IMR-90 (cell line): ENCODE data around the gene PTH2.

ENCODE experiments used
- BHLHE40 ChIP-seq: fragments of 150-350 bp; IDR thresholded peaks from 2 replicates; pipeline ENCODE4 v1.6.1; 2016; ENCODE audit warnings: mild to moderate bottlenecking, low read depth, low read length
- CEBPB ChIP-seq: IDR thresholded peaks from 2 replicates; pipeline ENCODE4 v1.6.1; 2012; ENCODE audit warnings: low read depth, low read length, improper control_type of control experiment
- CHD1 ChIP-seq: IDR thresholded peaks from 2 replicates; pipeline ENCODE4 v1.6.1; 2012; ENCODE audit warnings: low read depth, low read length, improper control_type of control experiment
- CTCF ChIP-seq: conservative IDR thresholded peaks from 2 replicates; pipeline ENCODE4 v1.5.1; 2012; ENCODE audit warnings: mild to moderate bottlenecking, low read depth, low read length, improper control_type of control experiment
- FOS ChIP-seq: fragments of 150-350 bp; IDR thresholded peaks from 2 replicates; pipeline ENCODE4 v1.6.1; 2016; ENCODE audit warnings: low read depth, low read length
- MAFK ChIP-seq: IDR thresholded peaks from 2 replicates; pipeline ENCODE4 v1.6.1; 2012; ENCODE audit warnings: low read depth, low read length, improper control_type of control experiment
- MAZ ChIP-seq: IDR thresholded peaks from 2 replicates; pipeline ENCODE4 v1.6.1; 2012; ENCODE audit warnings: low read depth, mild to moderate bottlenecking, low read length, improper control_type of control experiment, moderate library complexity, borderline replicate concordance
- MXI1 ChIP-seq: IDR thresholded peaks from 2 replicates; pipeline ENCODE4 v1.6.1; 2012; ENCODE audit warnings: low read depth, mild to moderate bottlenecking, low read length, moderate library complexity, borderline replicate concordance
- POLR2A ChIP-seq: IDR thresholded peaks from 2 replicates; pipeline ENCODE4 v1.6.1; 2012; ENCODE audit warnings: mild to moderate bottlenecking, low read depth, low read length
- RAD21 ChIP-seq: IDR thresholded peaks from 2 replicates; pipeline ENCODE4 v1.6.1; 2012; ENCODE audit warnings: low read length, improper control_type of control experiment
- RCOR1 ChIP-seq: IDR thresholded peaks from 2 replicates; pipeline ENCODE4 v1.6.1; 2012; ENCODE audit warnings: mild to moderate bottlenecking, low read length, improper control_type of control experiment; ENCODE audit not compliant: insufficient replicate concordance
- RFX5 ChIP-seq: IDR thresholded peaks from 2 replicates; pipeline ENCODE4 v1.8.0; 2012; ENCODE audit warnings: low read depth, mild to moderate bottlenecking, low read length, moderate library complexity
- SMC3 ChIP-seq: fragments of 150-350 bp; IDR thresholded peaks from 2 replicates; pipeline ENCODE4 v1.6.1; 2016; ENCODE audit warnings: low read depth, mild to moderate bottlenecking, antibody characterized with exemption, low read length, moderate library complexity
- USF2 ChIP-seq: fragments of 150-350 bp; IDR thresholded peaks from 2 replicates; pipeline ENCODE4 v1.6.1; 2017; ENCODE audit warnings: mild to moderate bottlenecking, antibody characterized with exemption, low read length, low read depth

- TF ChIP-seq CTCF: no peak
- TF ChIP-seq POLR2A: no peak
- TF ChIP-seq CEBPB: no peak
- TF ChIP-seq MXI1: no peak
- no peak for TF ChIP-seq MAZ
- no peak for TF ChIP-seq CHD1
- no peak for TF ChIP-seq USF2
- no peak for TF ChIP-seq BHLHE40
- no peak for TF ChIP-seq SMC3
- TF ChIP-seq RFX5: no peak
- TF ChIP-seq FOS: no peak
- no peak for TF ChIP-seq MAFK
- no peak for TF ChIP-seq RAD21
- TF ChIP-seq RCOR1: no peak
Observed at GRCh38 chr19:49434907-49435583, 11.8 kb upstream of the PTH2 start.
